ENCODE results near the gene MN1. TPM values are rescaled to one million over a fixed set of nuclear protein-coding genes. Genes with fewer than 3 reads are reported as not detected.

Gene MN1
- total RNA-seq, 3 donors from 2014 or later: 0.49 to 7.6 (median 1.8) TPM

- Histone ChIP-seq H3K9me3 (no peaks in the 10 kb centered on the region), H3K4me1 (ENCODE audit: low read depth) (no peaks in the 10 kb centered on the region), H3K4me3 (no peak overlapping the region), H3K36me3 (ENCODE audit: low read depth) (no peaks in the 10 kb centered on the region)
- no peak for DNase-seq
- ATAC-seq: no peak
- no peak for TF ChIP-seq CTCF (IDR thresholded peaks at IDR 0.05)
- intact Hi-C loops (cut with DNase I, micrococcal nuclease): no loop called here
Measured at GRCh38 chr22:27757928-27758525, 43.5 kb downstream of the MN1 start.

- no peaks in the 10 kb centered on the region for H3K4me1 ChIP-seq (ENCODE audit: low read depth)
- H3K4me3 ChIP-seq: no peak overlapping the region
- no peaks in the 10 kb centered on the region for H3K36me3 ChIP-seq (ENCODE audit: low read depth)
- DNase-seq (no peak), ATAC-seq (no peak)
- intact Hi-C loops (cut with DNase I, micrococcal nuclease): no loop called here
- TF ChIP-seq CTCF (IDR thresholded peaks at IDR 0.05): no peak
- no peaks in the 10 kb centered on the region for H3K9me3 ChIP-seq
Measured at GRCh38 chr22:27756212-27756660, 45.3 kb downstream of the MN1 start.

- DNase-seq (no peak), ATAC-seq (no peak)
- H3K4me3 ChIP-seq: no peak overlapping the region
- TF ChIP-seq CTCF (IDR thresholded peaks at IDR 0.05): no peak
- H3K4me1 ChIP-seq (ENCODE audit: low read depth): no peaks in the 10 kb centered on the region
- intact Hi-C loops (cut with DNase I, micrococcal nuclease): no loop called here
- H3K36me3 ChIP-seq (ENCODE audit: low read depth): no peaks in the 10 kb centered on the region
- no peaks in the 10 kb centered on the region for H3K9me3 ChIP-seq
Measured at GRCh38 chr22:27755521-27756211, 45.9 kb downstream of the MN1 start.

- Histone ChIP-seq H3K9me3 (no peaks in the 10 kb centered on the region), H3K4me1 (ENCODE audit: low read depth) (no peaks in the 10 kb centered on the region), H3K4me3 (no peak overlapping the region), H3K36me3 (ENCODE audit: low read depth) (no peaks in the 10 kb centered on the region)
- ATAC-seq (no peak), DNase-seq (no peak)
- no peak for TF ChIP-seq CTCF (IDR thresholded peaks at IDR 0.05)
- intact Hi-C loops (cut with DNase I, micrococcal nuclease): no loop called here
Measured at GRCh38 chr22:27754888-27755480, 46.6 kb downstream of the MN1 start.

- Histone ChIP-seq H3K4me3 (no peak overlapping the region), H3K9me3 (no peaks in the 10 kb centered on the region), H3K4me1 (ENCODE audit: low read depth) (no peaks in the 10 kb centered on the region), H3K36me3 (ENCODE audit: low read depth) (no peaks in the 10 kb centered on the region)
- no peak for DNase-seq
- TF ChIP-seq CTCF (IDR thresholded peaks at IDR 0.05): no peak
- ATAC-seq: no peak
- intact Hi-C loops (cut with DNase I, micrococcal nuclease): no loop called here
Measured at GRCh38 chr22:27754247-27754887, 47.2 kb downstream of the MN1 start.

Data from mucosa of descending colon (tissue), 3 donors.